Peyer's patch (tissue), 4 donors: ENCODE measurements around the gene CFAP69.

Experiments
- CTCF ChIP-seq, 6 experiments: fragments of 450-650 bp in 4 of 6; fragments of 200-600 bp in 2 of 6; sonication (generic) in 1 of 6; IDR thresholded peaks; one replicate each; pipeline ENCODE4 v1.5.1; 2017 to 2019; ENCODE audit warnings: antibody characterized with exemption in 6 of 6, mild to moderate bottlenecking in 3 of 6, moderate library complexity in 1 of 6
- POLR2A ChIP-seq, 2 donors: fragments of 450-650 bp; IDR thresholded peaks; one replicate each; pipeline ENCODE4 v1.5.1; 2017; ENCODE audit warnings: antibody characterized with exemption in 2 of 2, mild to moderate bottlenecking in 2 of 2, moderate library complexity in 2 of 2

DNA sequence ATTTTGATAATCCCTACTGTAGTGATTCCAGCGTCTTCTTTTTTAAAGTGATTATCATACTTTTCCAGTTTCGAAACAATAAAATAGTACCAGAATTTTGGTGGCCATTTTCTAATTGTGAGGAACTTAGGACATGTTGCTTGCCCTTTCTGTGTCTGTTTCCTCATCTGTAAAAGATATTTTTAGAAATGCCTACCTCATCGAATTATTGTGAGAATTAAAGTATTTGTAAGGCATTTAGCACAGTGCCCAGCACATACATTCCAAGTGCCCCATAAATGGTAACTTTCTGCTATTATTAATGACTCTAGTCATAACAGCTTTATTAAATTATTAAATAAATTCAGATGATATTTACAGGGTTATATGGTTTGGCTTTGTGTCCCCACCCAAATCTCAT is 3.7 kb downstream of the CFAP69 start:
- TF ChIP-seq CTCF (IDR thresholded peaks at IDR 0.05) (no peak), POLR2A (IDR thresholded peaks at IDR 0.05) (no peak)
